Mesenchymal stem cell (in vitro differentiated cells and primary cell): ENCODE results near the gene EPC1.

Experiments
- DNase-seq: peaks from one replicate; pipeline ENCODE4 v3.0.0-alpha.2; 2013
- H2AFZ ChIP-seq: one replicate; pipeline ENCODE4 v1.6.1; 2013; ENCODE audit warnings: low read depth, mild to moderate bottlenecking, control low read depth, inconsistent platforms, low read length, moderate library complexity
- H2AK5ac ChIP-seq: 2 replicates; pipeline ENCODE4 v1.6.1; 2013; ENCODE audit warnings: low read length, moderate library complexity, mild to moderate bottlenecking, inconsistent platforms; ENCODE audit not compliant: severe bottlenecking
- H2BK120ac ChIP-seq: one replicate; pipeline ENCODE4 v1.6.1; 2013; ENCODE audit warnings: low read depth, mild to moderate bottlenecking, inconsistent platforms, low read length, moderate library complexity
- H2BK12ac ChIP-seq, 2 experiments: one replicate each; pipeline ENCODE4 v1.6.1; 2013; ENCODE audit warnings: inconsistent platforms in 2 of 2, low read length in 2 of 2, mild to moderate bottlenecking in 2 of 2, moderate library complexity in 2 of 2, control low read depth in 1 of 2
- H2BK15ac ChIP-seq: one replicate; pipeline ENCODE4 v1.6.1; 2013; ENCODE audit warnings: mild to moderate bottlenecking, low read depth, inconsistent platforms; ENCODE audit not compliant: poor library complexity, severe bottlenecking
- H2BK5ac ChIP-seq: 2 replicates; pipeline ENCODE4 v1.6.1; 2013; ENCODE audit warnings: low read depth, mild to moderate bottlenecking, low read length, control low read depth, inconsistent platforms; ENCODE audit not compliant: poor library complexity, severe bottlenecking
- H3K14ac ChIP-seq, 2 experiments: one replicate each; pipeline ENCODE4 v1.6.1; 2013; ENCODE audit warnings: inconsistent platforms in 2 of 2, low read length in 2 of 2, control low read depth in 1 of 2, mild to moderate bottlenecking in 1 of 2, moderate library complexity in 1 of 2
- H3K18ac ChIP-seq, 2 experiments: one replicate each; pipeline ENCODE4 v1.6.1; 2013; ENCODE audit warnings: inconsistent platforms in 2 of 2, low read length in 2 of 2, control low read depth in 1 of 2, low read depth in 1 of 2, mild to moderate bottlenecking in 1 of 2
- H3K23ac ChIP-seq, 2 experiments: one replicate each; pipeline ENCODE4 v1.6.1; 2013; ENCODE audit warnings: inconsistent platforms in 2 of 2, low read length in 2 of 2, mild to moderate bottlenecking in 2 of 2, moderate library complexity in 2 of 2, control low read depth in 1 of 2
- H3K27ac ChIP-seq: 2 replicates; pipeline ENCODE4 v1.5.1; 2013; ENCODE audit warnings: mild to moderate bottlenecking, moderate library complexity, low read length, control low read depth, inconsistent platforms; ENCODE audit not compliant: poor library complexity, severe bottlenecking
- H3K27me3 ChIP-seq, 2 experiments: 2 replicates each; pipeline versions ENCODE4 v1.6.1 to v1.7.0; 2013; ENCODE audit warnings: low read length in 2 of 2, mild to moderate bottlenecking in 2 of 2, moderate library complexity in 2 of 2, control low read depth in 1 of 2, inconsistent platforms in 1 of 2; ENCODE audit not compliant: control insufficient read depth in 1 of 2, insufficient read depth in 1 of 2
- H3K36me3 ChIP-seq, 2 experiments: 2 replicates each; pipeline versions ENCODE4 v1.6.1 to v1.7.0; 2013; ENCODE audit warnings: low read length in 2 of 2, control low read depth in 1 of 2, inconsistent platforms in 1 of 2, low read depth in 1 of 2, mild to moderate bottlenecking in 1 of 2; ENCODE audit not compliant: insufficient read depth in 2 of 2, control insufficient read depth in 1 of 2
- H3K4ac ChIP-seq, 2 experiments: one replicate each; pipeline ENCODE4 v1.6.1; 2013; ENCODE audit warnings: inconsistent platforms in 2 of 2, low read length in 2 of 2, mild to moderate bottlenecking in 2 of 2, moderate library complexity in 2 of 2, control low read depth in 1 of 2, low read depth in 1 of 2
- H3K4me1 ChIP-seq: 2 replicates; pipeline ENCODE4 v1.6.1; 2013; ENCODE audit warnings: low read depth, low read length, control low read depth; ENCODE audit not compliant: control insufficient read depth, insufficient read depth
- H3K4me2 ChIP-seq: 2 replicates; pipeline ENCODE4 v1.6.1; 2013; ENCODE audit warnings: low read length, mild to moderate bottlenecking, inconsistent platforms; ENCODE audit not compliant: poor library complexity, severe bottlenecking
- H3K4me3 ChIP-seq, 2 experiments: 2 replicates each; pipeline versions ENCODE4 v1.5.1 to v1.7.0; 2013; ENCODE audit warnings: low read length in 2 of 2, mild to moderate bottlenecking in 2 of 2, control low read depth in 1 of 2, low read depth in 1 of 2; ENCODE audit not compliant: insufficient read depth in 1 of 2
- H3K79me1 ChIP-seq: replicated peaks from 2 replicates; pipeline ENCODE4 v1.6.1; 2013; ENCODE audit warnings: mild to moderate bottlenecking, control low read depth, low read length, inconsistent platforms; ENCODE audit not compliant: poor library complexity, severe bottlenecking
- H3K9ac ChIP-seq: 2 replicates; pipeline ENCODE4 v1.7.0; 2013; ENCODE audit warnings: mild to moderate bottlenecking, low read length, moderate library complexity
- H3K9me3 ChIP-seq: 2 replicates; pipeline ENCODE4 v1.7.0; 2013; ENCODE audit warnings: mild to moderate bottlenecking, low read length; ENCODE audit not compliant: control insufficient read depth
- H4K8ac ChIP-seq: one replicate; pipeline ENCODE4 v1.6.1; 2013; ENCODE audit warnings: inconsistent platforms, mild to moderate bottlenecking, low read length, moderate library complexity
- H4K91ac ChIP-seq: one replicate; pipeline ENCODE4 v1.6.1; 2013; ENCODE audit warnings: mild to moderate bottlenecking, low read length, inconsistent platforms
- WGBS: methylation state at CpG from one replicate; pipeline ENCODE4 v1.1.7; 2013; ENCODE audit warnings: mixed read lengths; 5-methylcytosine and 5-hydroxymethylcytosine counted together

EPC1 gene

GRCh38 chr10:32269343-32270100, 77.4 kb downstream of the EPC1 start:
- Histone ChIP-seq H3K4me1 (peaks cover 3% of the 10 kb centered on the region), H2AFZ (no peak overlapping the region), H3K27me3 (no peaks in the 10 kb centered on the region), H4K8ac (no peak overlapping the region), H2BK15ac (no peak overlapping the region), H3K4me3 (no peak overlapping the region), H2BK120ac (no peak overlapping the region), H3K36me3 (peaks cover 11 to 76% of the 10 kb centered on the region in 2 experiments), H2BK12ac (no peak overlapping the region), H4K91ac (no peak overlapping the region), H3K4me2 (no peak overlapping the region), H3K23ac (no peak overlapping the region), H3K9ac (no peak overlapping the region), H3K4ac (no peak overlapping the region), H3K18ac (no peak overlapping the region), H3K9me3 (peaks cover 3% of the 10 kb centered on the region), H3K14ac (no peak overlapping the region), H3K79me1 (peaks cover 16% of the 10 kb centered on the region), H2BK5ac (no peak overlapping the region), H2AK5ac (no peak overlapping the region), H3K27ac (no peak overlapping the region)
- WGBS: no CpG with 5 or more reads among the region's 2 CpGs
- DNase-seq: no peak

GRCh38 chr10:32268788-32269187, 78.2 kb downstream of the EPC1 start:
- Histone ChIP-seq H2BK5ac (no peak overlapping the region), H4K8ac (no peak overlapping the region), H2BK120ac (no peak overlapping the region), H3K9ac (no peak overlapping the region), H3K4me1 (peaks cover 5% of the 10 kb centered on the region), H2BK15ac (no peak overlapping the region), H2AK5ac (no peak overlapping the region), H2AFZ (no peak overlapping the region), H3K4ac (no peak overlapping the region), H4K91ac (no peak overlapping the region), H3K23ac (no peak overlapping the region), H3K14ac (no peak overlapping the region), H3K27ac (no peak overlapping the region), H3K79me1 (peaks cover 16% of the 10 kb centered on the region), H3K27me3 (no peaks in the 10 kb centered on the region), H3K9me3 (peaks cover 3% of the 10 kb centered on the region), H3K4me2 (no peak overlapping the region), H3K18ac (no peak overlapping the region), H3K4me3 (no peak overlapping the region), H3K36me3 (peaks cover 11 to 71% of the 10 kb centered on the region in 2 experiments), H2BK12ac (no peak overlapping the region)
- 100% methylated on average over 4 of the region's 4 CpGs for WGBS
- no peak for DNase-seq

- 76% methylated on average over 5 of the region's 5 CpGs for WGBS
- Histone ChIP-seq H3K27ac (no peak overlapping the region), H4K8ac (no peak overlapping the region)
Observed at GRCh38 chr10:32266979-32267378, 80.0 kb downstream of the EPC1 start.

GRCh38 chr10:32266566-32266965, 80.4 kb downstream of the EPC1 start:
- Histone ChIP-seq H2AFZ (no peak overlapping the region), H3K4me1 (peaks cover 6% of the 10 kb centered on the region), H3K23ac (no peak overlapping the region), H2AK5ac (no peak overlapping the region), H2BK5ac (no peak overlapping the region), H3K9ac (no peak overlapping the region), H4K91ac (no peak overlapping the region), H3K27ac (no peak overlapping the region), H3K4me2 (no peak overlapping the region), H3K36me3 (peaks cover 11 to 52% of the 10 kb centered on the region in 2 experiments), H2BK12ac (no peak overlapping the region), H3K14ac (no peak overlapping the region), H3K9me3 (peaks cover 3% of the 10 kb centered on the region), H4K8ac (no peak overlapping the region), H3K4me3 (no peak overlapping the region), H3K4ac (no peak overlapping the region), H3K18ac (no peak overlapping the region), H2BK15ac (no peak overlapping the region), H3K27me3 (no peaks in the 10 kb centered on the region), H3K79me1 (peaks cover 13% of the 10 kb centered on the region), H2BK120ac (no peak overlapping the region)
- WGBS: 99% methylated on average over 2 of the region's 2 CpGs
- no peak for DNase-seq

More at GRCh38 chr10:32266979-32267378, 80.0 kb downstream of the EPC1 start:
- Histone ChIP-seq H2AK5ac (no peak overlapping the region), H2BK15ac (no peak overlapping the region), H3K4me3 (no peak overlapping the region), H3K79me1 (peaks cover 13% of the 10 kb centered on the region), H2BK5ac (no peak overlapping the region), H2BK120ac (no peak overlapping the region), H3K4me1 (peaks cover 6% of the 10 kb centered on the region), H3K9me3 (peaks cover 3% of the 10 kb centered on the region), H3K9ac (no peak overlapping the region), H3K23ac (no peak overlapping the region), H3K14ac (no peak overlapping the region), H3K4me2 (no peak overlapping the region), H3K18ac (no peak overlapping the region), H3K36me3 (peaks cover 11 to 56% of the 10 kb centered on the region in 2 experiments), H2AFZ (no peak overlapping the region), H4K91ac (no peak overlapping the region), H3K4ac (no peak overlapping the region), H3K27me3 (no peaks in the 10 kb centered on the region), H2BK12ac (no peak overlapping the region)
- DNase-seq: no peak
